Hematopoietic multipotent progenitor cell (in vitro differentiated cells): ENCODE data around the gene MUC7. TPM values are rescaled to one million over a fixed set of nuclear protein-coding genes. Genes with fewer than 3 reads are reported as not detected.

Experiments used
- DNase-seq, 3 donors: peaks; one replicate each; pipeline ENCODE4 v3.0.0-alpha.2; 2011 to 2015; ENCODE audit warnings: low read depth in 2 of 3, low spot score in 2 of 3
- total RNA-seq: library from RNA; depleted of rRNA; stranded (reverse); fragments of >200 nt; gene quantifications from one replicate; pipeline ENCODE4 v1.2.3, GENCODE V29; 2012

The MUC7 gene
- total RNA-seq, 1 donor: not detected

GRCh38 chr4:70531981-70532380 is 60.0 kb downstream of the MUC7 start:
- DNase-seq: no peak

Other genes starting within 250 kb of the MUC7 start
- gene FDCSP, start 246.1 kb upstream of the MUC7 start, total RNA-seq: not detected
- gene CSN3, start 229.6 kb upstream of the MUC7 start, total RNA-seq: not detected
- gene CABS1, start 137.2 kb upstream of the MUC7 start, total RNA-seq: not detected
- gene SMR3A, start 111.4 kb upstream of the MUC7 start, total RNA-seq: not detected
- gene SMR3B, start 89.1 kb upstream of the MUC7 start, total RNA-seq: not detected
- gene OPRPN, start 74.3 kb upstream of the MUC7 start, total RNA-seq: not detected
- gene AMTN, start 46.4 kb downstream of the MUC7 start, total RNA-seq: not detected
- not detected for gene AMBN, start 120.1 kb downstream of the MUC7 start, total RNA-seq
- not detected for gene ENAM, start 156.5 kb downstream of the MUC7 start, total RNA-seq
- 5.9 TPM for gene JCHAIN, start 194.3 kb downstream of the MUC7 start, total RNA-seq
- gene UTP3, start 216.3 kb downstream of the MUC7 start, total RNA-seq: 12.7 TPM
- gene RUFY3, start 249.8 kb downstream of the MUC7 start, total RNA-seq: 15.6 TPM